ENCODE data around the gene DKK3. TPM values are rescaled to one million over a fixed set of nuclear protein-coding genes. Genes with fewer than 3 reads are reported as not detected.

Gene DKK3
- total RNA-seq, 1 experiment from 2014 or later, result 156 TPM

DNA sequence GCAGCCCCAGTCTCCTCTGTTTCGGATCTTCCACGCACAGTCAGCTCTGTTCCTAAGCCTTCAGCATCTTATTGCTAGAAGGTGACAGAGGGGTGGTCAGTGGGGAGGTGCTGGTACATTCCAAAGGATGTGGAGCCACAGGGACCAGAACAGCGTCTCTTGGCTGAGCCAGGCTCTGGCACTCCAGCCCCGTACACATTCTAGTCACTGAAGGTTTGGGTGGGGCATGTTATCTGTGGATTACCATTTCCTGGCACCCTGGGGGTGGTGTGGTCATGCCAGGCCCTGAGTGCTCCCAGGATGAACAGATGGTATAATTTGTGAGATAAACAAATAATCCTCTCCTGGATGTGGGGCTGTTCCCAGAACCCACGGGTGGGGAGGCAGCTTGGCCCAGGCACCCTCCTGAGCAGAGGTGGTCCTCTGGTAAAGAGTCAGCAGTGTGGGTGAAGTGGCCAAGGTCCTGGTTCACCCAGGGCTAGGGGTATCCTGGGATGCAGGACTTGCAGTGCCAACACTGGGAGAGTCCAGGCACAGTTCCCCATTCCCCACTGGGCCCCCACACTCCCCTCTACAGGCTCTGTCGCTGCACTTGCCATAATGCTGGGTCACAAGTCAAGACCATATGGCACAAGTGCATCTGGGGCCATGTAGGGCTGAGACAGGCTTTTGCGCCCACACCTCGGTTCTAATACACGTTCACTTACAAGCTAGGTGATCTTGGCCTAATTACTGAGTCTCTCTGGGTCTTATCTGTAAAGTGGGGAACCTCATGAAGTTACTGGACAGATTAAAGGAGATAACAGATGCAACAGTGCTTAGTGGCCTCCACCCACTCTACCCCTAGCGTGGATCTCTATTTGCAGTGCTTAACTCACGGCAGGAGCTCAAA is 33.0 kb downstream of the DKK3 start:
- no peak for DNase-seq
- TF ChIP-seq, protein P1, sequence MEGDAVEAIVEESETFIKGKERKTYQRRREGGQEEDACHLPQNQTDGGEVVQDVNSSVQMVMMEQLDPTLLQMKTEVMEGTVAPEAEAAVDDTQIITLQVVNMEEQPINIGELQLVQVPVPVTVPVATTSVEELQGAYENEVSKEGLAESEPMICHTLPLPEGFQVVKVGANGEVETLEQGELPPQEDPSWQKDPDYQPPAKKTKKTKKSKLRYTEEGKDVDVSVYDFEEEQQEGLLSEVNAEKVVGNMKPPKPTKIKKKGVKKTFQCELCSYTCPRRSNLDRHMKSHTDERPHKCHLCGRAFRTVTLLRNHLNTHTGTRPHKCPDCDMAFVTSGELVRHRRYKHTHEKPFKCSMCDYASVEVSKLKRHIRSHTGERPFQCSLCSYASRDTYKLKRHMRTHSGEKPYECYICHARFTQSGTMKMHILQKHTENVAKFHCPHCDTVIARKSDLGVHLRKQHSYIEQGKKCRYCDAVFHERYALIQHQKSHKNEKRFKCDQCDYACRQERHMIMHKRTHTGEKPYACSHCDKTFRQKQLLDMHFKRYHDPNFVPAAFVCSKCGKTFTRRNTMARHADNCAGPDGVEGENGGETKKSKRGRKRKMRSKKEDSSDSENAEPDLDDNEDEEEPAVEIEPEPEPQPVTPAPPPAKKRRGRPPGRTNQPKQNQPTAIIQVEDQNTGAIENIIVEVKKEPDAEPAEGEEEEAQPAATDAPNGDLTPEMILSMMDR (IDR thresholded peaks at IDR 0.05; ENCODE audit: insufficient read depth in 1 of 2, low read depth in 1 of 2, low read length in 1 of 2, severe bottlenecking in 1 of 2, unreplicated experiment in 1 of 2), result no peak
- Mint-ChIP-seq H3K27me3 (ENCODE audit: insufficient read depth, unreplicated experiment) (no peaks in the 10 kb centered on the region), H3K36me3 (ENCODE audit: insufficient read depth, unreplicated experiment) (peaks cover 12% of the 10 kb centered on the region), H3K27ac (ENCODE audit: unreplicated experiment) (no peak overlapping the region), H3K4me3 (ENCODE audit: unreplicated experiment) (no peak overlapping the region), H3K4me1 (ENCODE audit: low read depth, unreplicated experiment) (peaks cover 43% of the 10 kb centered on the region), H3K9me3 (ENCODE audit: unreplicated experiment) (peaks cover 6% of the 10 kb centered on the region)
- BruUV-seq (replicated peaks), result no TSS peak
- CTCF ChIA-PET, result no interaction called here
- intact Hi-C loops (cut with micrococcal nuclease; ENCODE audit: unreplicated experiment), result no loop called here
- H3K4me3 ChIP-seq (ENCODE audit: low read depth, low read length), result no peak overlapping the region
- H3K4me1 ChIP-seq, result peaks cover 30% of the 10 kb centered on the region
- 0 out of 2 replicates have a peak, but pooled peaks cover 2% of the 10 kb centered on the region for H3K36me3 ChIP-seq (ENCODE audit: control insufficient read depth, insufficient read depth, low read length)
- no peaks in the 10 kb centered on the region for H3K9me3 ChIP-seq
- POLR2A ChIA-PET, result no interaction called here
- no peaks in the 10 kb centered on the region for H3K27me3 ChIP-seq (replicated peaks; ENCODE audit: control insufficient read depth, insufficient read depth, low read length)

DNA sequence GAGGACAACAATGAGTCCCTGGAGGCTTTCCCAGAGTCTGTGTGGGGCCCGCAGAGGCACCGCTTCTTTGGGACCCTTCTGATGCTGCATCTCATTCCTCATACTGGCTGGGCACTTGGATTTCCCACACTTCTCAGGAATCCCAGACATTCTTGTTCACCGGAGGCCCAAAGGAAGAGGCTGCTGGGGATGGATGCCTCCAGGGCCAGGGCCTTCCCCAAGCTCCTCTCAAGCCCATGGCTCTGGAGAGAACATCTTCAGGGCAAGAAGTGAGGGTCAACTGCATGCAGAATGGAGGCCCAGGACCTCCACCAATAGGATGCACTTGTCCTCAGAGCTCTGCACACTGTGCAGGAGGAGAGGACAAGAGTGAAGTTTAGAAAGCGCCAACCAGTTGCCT is 34.6 kb downstream of the DKK3 start:
- Histone ChIP-seq H3K27me3 (replicated peaks; ENCODE audit: control insufficient read depth, insufficient read depth, low read length) (no peaks in the 10 kb centered on the region), H3K9me3 (no peaks in the 10 kb centered on the region), H3K4me3 (ENCODE audit: low read depth, low read length) (no peak overlapping the region), H3K4me1 (peaks cover 27% of the 10 kb centered on the region), H3K36me3 (ENCODE audit: control insufficient read depth, insufficient read depth, low read length) (0 out of 2 replicates have a peak, but pooled peaks cover 6% of the 10 kb centered on the region)
- intact Hi-C loops (cut with micrococcal nuclease; ENCODE audit: unreplicated experiment), result no loop called here
- DNase-seq, result no peak
- Mint-ChIP-seq H3K27ac (ENCODE audit: unreplicated experiment) (no peak overlapping the region), H3K27me3 (ENCODE audit: insufficient read depth, unreplicated experiment) (no peaks in the 10 kb centered on the region), H3K4me1 (ENCODE audit: low read depth, unreplicated experiment) (peaks cover 40% of the 10 kb centered on the region), H3K36me3 (ENCODE audit: insufficient read depth, unreplicated experiment) (peaks cover 15% of the 10 kb centered on the region), H3K9me3 (ENCODE audit: unreplicated experiment) (peaks cover 6% of the 10 kb centered on the region), H3K4me3 (ENCODE audit: unreplicated experiment) (no peak overlapping the region)
- TF ChIP-seq, protein P1 (IDR thresholded peaks at IDR 0.05; ENCODE audit: insufficient read depth in 1 of 2, low read depth in 1 of 2, low read length in 1 of 2, severe bottlenecking in 1 of 2, unreplicated experiment in 1 of 2), result no peak
- ChIA-PET POLR2A (no interaction called here), CTCF (no interaction called here)
- no TSS peak for BruUV-seq (replicated peaks)

DNA sequence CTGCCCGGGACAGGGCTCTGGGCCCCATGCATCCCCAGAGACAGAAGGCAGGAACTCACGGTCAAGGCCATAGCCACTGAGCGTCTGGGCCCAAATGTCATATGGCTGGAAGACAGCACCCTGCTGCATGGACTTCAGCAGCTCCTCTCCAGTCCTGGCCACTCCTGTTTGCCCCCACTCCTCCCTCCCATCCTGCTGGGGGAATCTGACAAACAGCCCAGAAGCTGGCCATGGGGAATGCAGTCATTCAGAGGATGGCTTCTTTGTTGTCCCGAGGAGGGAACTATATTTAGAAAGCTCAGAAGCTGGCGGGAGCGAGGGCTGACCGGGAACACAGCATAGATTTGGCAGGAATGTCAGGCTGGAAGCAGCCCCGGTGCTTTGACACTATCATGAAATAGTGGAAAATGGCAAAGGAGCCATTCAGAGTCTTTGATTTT is 35.0 kb downstream of the DKK3 start:
- peaks cover 17% of the 10 kb centered on the region for H3K36me3 Mint-ChIP-seq (ENCODE audit: insufficient read depth, unreplicated experiment)
- H3K4me1 ChIP-seq, result peaks cover 27% of the 10 kb centered on the region
- no peak overlapping the region for H3K27ac Mint-ChIP-seq (ENCODE audit: unreplicated experiment)
- no peak for DNase-seq
- no TSS peak for BruUV-seq (replicated peaks)
- ChIA-PET CTCF (no interaction called here), POLR2A (no interaction called here)
- peaks cover 37% of the 10 kb centered on the region for H3K4me1 Mint-ChIP-seq (ENCODE audit: low read depth, unreplicated experiment)
- no peak overlapping the region for H3K4me3 ChIP-seq (ENCODE audit: low read depth, low read length)
- 0 out of 2 replicates have a peak, but pooled peaks cover 6% of the 10 kb centered on the region for H3K36me3 ChIP-seq (ENCODE audit: control insufficient read depth, insufficient read depth, low read length)
- H3K27me3 Mint-ChIP-seq (ENCODE audit: insufficient read depth, unreplicated experiment), result no peaks in the 10 kb centered on the region
- no peaks in the 10 kb centered on the region for H3K9me3 ChIP-seq
- intact Hi-C loops (cut with micrococcal nuclease; ENCODE audit: unreplicated experiment), result no loop called here
- peaks cover 2% of the 10 kb centered on the region for H3K9me3 Mint-ChIP-seq (ENCODE audit: unreplicated experiment)
- TF ChIP-seq, protein P1 (IDR thresholded peaks at IDR 0.05; ENCODE audit: insufficient read depth in 1 of 2, low read depth in 1 of 2, low read length in 1 of 2, severe bottlenecking in 1 of 2, unreplicated experiment in 1 of 2), result no peak
- H3K27me3 ChIP-seq (replicated peaks; ENCODE audit: control insufficient read depth, insufficient read depth, low read length), result no peaks in the 10 kb centered on the region
- H3K4me3 Mint-ChIP-seq (ENCODE audit: unreplicated experiment), result no peak overlapping the region
